GM21526 (cell line): ENCODE results near the gene ABLIM1.

ENCODE experiments used
- ATAC-seq: cut with Tn5 transposase; IDR thresholded peaks from one replicate; pipeline ENCODE4 v1.9.1; 2021; ENCODE audit warnings: moderate library complexity; ENCODE audit not compliant: unreplicated experiment, low FRiP score

The ABLIM1 gene

GRCh38 chr10:114681542-114681941 is 23.5 kb upstream of the ABLIM1 start:
- ATAC-seq, result no peak

GRCh38 chr10:114680543-114681117 is 22.6 kb upstream of the ABLIM1 start:
- no peak for ATAC-seq

GRCh38 chr10:114679552-114679951 is 21.5 kb upstream of the ABLIM1 start:
- ATAC-seq, result no peak

GRCh38 chr10:114678820-114679219 is 20.7 kb upstream of the ABLIM1 start:
- no peak for ATAC-seq

- no peak for ATAC-seq
Observed at GRCh38 chr10:114678336-114678735, 20.3 kb upstream of the ABLIM1 start.

GRCh38 chr10:114674346-114674745 is 16.3 kb upstream of the ABLIM1 start:
- ATAC-seq, result no peak

- ATAC-seq, result no peak
Observed at GRCh38 chr10:114669648-114670047, 11.6 kb upstream of the ABLIM1 start.

- ATAC-seq, result no peak
Observed at GRCh38 chr10:114668375-114669080, 10.5 kb upstream of the ABLIM1 start.

- no peak for ATAC-seq
Observed at GRCh38 chr10:114665873-114666272, 7.8 kb upstream of the ABLIM1 start.

GRCh38 chr10:114665406-114665805 is 7.3 kb upstream of the ABLIM1 start:
- ATAC-seq, result no peak

GRCh38 chr10:114664127-114664526 is 6.1 kb upstream of the ABLIM1 start:
- ATAC-seq, result no peak

GRCh38 chr10:114663626-114664025 is 5.6 kb upstream of the ABLIM1 start:
- ATAC-seq, result no peak

- no peak for ATAC-seq
Observed at GRCh38 chr10:114662646-114663217, 4.7 kb upstream of the ABLIM1 start.

- no peak for ATAC-seq
Observed at GRCh38 chr10:114661212-114661880, 3.3 kb upstream of the ABLIM1 start.

GRCh38 chr10:114655671-114656070 is 2.4 kb downstream of the ABLIM1 start:
- no peak for ATAC-seq

GRCh38 chr10:114654822-114655575 is 3.1 kb downstream of the ABLIM1 start:
- ATAC-seq, result no peak

- ATAC-seq, result no peak
Observed at GRCh38 chr10:114653926-114654325, 4.1 kb downstream of the ABLIM1 start.

- no peak for ATAC-seq
Observed at GRCh38 chr10:114652402-114653368, 5.4 kb downstream of the ABLIM1 start.

GRCh38 chr10:114650831-114651230 is 7.2 kb downstream of the ABLIM1 start:
- ATAC-seq, result no peak

- no peak for ATAC-seq
Observed at GRCh38 chr10:114650266-114650665, 7.8 kb downstream of the ABLIM1 start.
